Panc1 (cell line): ENCODE data around the gene CNPY2. TPM values are rescaled to one million over a fixed set of nuclear protein-coding genes. Genes with fewer than 3 reads are reported as not detected.

Experiments
- ATAC-seq: fragments of 200-7000 bp; cut with Tn5 transposase; 2 replicates; pipeline ENCODE4 v1.9.1; 2020; ENCODE audit warnings: mild to moderate bottlenecking, moderate library complexity
- BruUV-seq: library from RNA; stranded (reverse); fragments of 400-500 nt; replicated peaks from 2 replicates; lab custom pipeline; 2021; lab: Mats Ljungman, UMichigan
- CTCF ChIA-PET: fragments of 300-600 bp; sonication (Branson Sonifier 250); formaldehyde crosslinking; loops from one replicate; lab custom pipeline; 2022; ENCODE audit warnings: antibody characterized with exemption; lab: Charles Lee
- POLR2A ChIA-PET: fragments of 300-600 bp; sonication (Branson Sonifier 250); formaldehyde crosslinking; loops from one replicate; lab custom pipeline; 2022; ENCODE audit warnings: antibody characterized with exemption; lab: Charles Lee
- DNase-seq: peaks from one replicate; pipeline ENCODE4 v3.0.0-alpha.2; 2010; ENCODE audit warnings: low read depth, low spot score
- H3K27ac ChIP-seq: 2 replicates; pipeline ENCODE4 v1.5.1; 2011; ENCODE audit warnings: mild to moderate bottlenecking, low read length, inconsistent platforms
- H3K27me3 ChIP-seq: fragments of 200-500 bp; sonication (Bioruptor generic); 2 replicates; pipeline ENCODE4 v1.6.0; 2014; ENCODE audit warnings: low read length, inconsistent platforms; ENCODE audit not compliant: control insufficient read depth, insufficient read depth
- H3K36me3 ChIP-seq: fragments of 200-500 bp; sonication (Bioruptor generic); 2 replicates; pipeline ENCODE4 v1.5.1; 2014; ENCODE audit warnings: inconsistent platforms, mild to moderate bottlenecking, low read length, moderate library complexity; ENCODE audit not compliant: control insufficient read depth, insufficient read depth
- H3K4me1 ChIP-seq: 2 replicates; pipeline ENCODE4 v1.5.1; 2011; ENCODE audit warnings: inconsistent platforms, mild to moderate bottlenecking, low read length, moderate library complexity; ENCODE audit not compliant: control insufficient read depth, insufficient read depth
- H3K4me3 ChIP-seq, 2 experiments: 2 replicates each; pipeline ENCODE4 v1.5.1; 2011 to 2012; ENCODE audit warnings: low read depth in 2 of 2, low read length in 2 of 2, mild to moderate bottlenecking in 2 of 2, inconsistent platforms in 1 of 2, moderate library complexity in 1 of 2
- H3K9me3 ChIP-seq: fragments of 200-500 bp; sonication (Bioruptor generic); 2 replicates; pipeline ENCODE4 v1.5.1; 2014; ENCODE audit warnings: low read depth, mild to moderate bottlenecking, inconsistent platforms, low read length, moderate library complexity; ENCODE audit not compliant: control insufficient read depth, insufficient read depth
- POLR2AphosphoS5 ChIP-seq: IDR thresholded peaks from 2 replicates; pipeline ENCODE4 v1.6.1; 2012; ENCODE audit warnings: mild to moderate bottlenecking, low read depth, low read length, moderate library complexity
- SIN3A ChIP-seq: IDR thresholded peaks from 2 replicates; pipeline ENCODE4 v1.6.1; 2012; ENCODE audit warnings: low read depth, mild to moderate bottlenecking, low read length, moderate library complexity, borderline replicate concordance; ENCODE audit not compliant: insufficient read depth
- TCF7L2 ChIP-seq: IDR thresholded peaks from 2 replicates; pipeline ENCODE4 v1.6.1; 2011; ENCODE audit warnings: mild to moderate bottlenecking, low read depth, low read length, inconsistent platforms
- in situ Hi-C: cut with HindIII; loops from 2 replicates; pipeline ENCODE4 v1.10.0; 2016; ENCODE audit warnings: low sequenced_read_pairs, low pct_unique_long_range_greater_than_20kb
- intact Hi-C: fragments of 100-400 bp; cut with micrococcal nuclease; formaldehyde crosslinking; loops from one replicate; pipeline ENCODE4 v1.10.0; 2022; ENCODE audit not compliant: unreplicated experiment
- total RNA-seq: library from RNA; stranded (reverse); gene quantifications from one replicate; pipeline ENCODE4 v1.2.1, GENCODE V29; 2021; ENCODE audit not compliant: unreplicated experiment
- TF ChIP-seq, protein P1 (sequence below): fragments of 450-650 bp; IDR thresholded peaks from 2 replicates; pipeline ENCODE4 v1.5.1; 2017; ENCODE audit warnings: mild to moderate bottlenecking
- TF ChIP-seq, protein P2 (sequence below), 2 experiments: IDR thresholded peaks; 2 replicates each; pipeline ENCODE4 v1.6.1; 2011 to 2012; ENCODE audit warnings: low read depth in 2 of 2, control low read depth in 1 of 2, low read length in 1 of 2, mild to moderate bottlenecking in 1 of 2, moderate library complexity in 1 of 2; ENCODE audit not compliant: insufficient read depth in 1 of 2

Gene CNPY2
- total RNA-seq, 1 experiment from 2014 or later: 115 TPM

DNA sequence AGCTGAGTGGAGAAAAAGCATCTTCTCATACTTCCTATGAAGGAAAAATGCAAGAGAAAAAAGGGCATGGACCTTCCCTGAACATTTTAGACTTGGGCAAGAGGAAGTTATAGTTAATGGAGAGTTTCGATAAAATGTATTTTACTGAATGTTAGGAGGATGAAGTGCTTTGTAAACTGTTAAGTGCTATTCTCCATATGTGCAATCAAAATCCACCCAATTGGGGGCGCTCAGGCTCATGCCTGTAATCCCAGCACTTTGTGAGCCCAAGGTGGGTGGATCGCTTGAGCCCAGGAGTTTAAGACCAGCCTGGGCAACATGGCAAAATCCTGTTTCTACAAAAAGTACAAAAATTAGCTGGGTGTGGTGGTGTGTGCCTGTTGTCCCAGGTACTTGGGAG is 1.9 kb upstream of the CNPY2 start:
- Histone ChIP-seq H3K4me1 (peaks cover 4% of the 10 kb centered on the region), H3K27ac (no peak overlapping the region), H3K27me3 (no peaks in the 10 kb centered on the region), H3K9me3 (no peaks in the 10 kb centered on the region), H3K4me3 (no peak overlapping the region), H3K36me3 (peaks cover 4% of the 10 kb centered on the region; the same call in 1 of the 2 replicates)
- ATAC-seq (no peak), DNase-seq (no peak)
- intact Hi-C loops: loop anchor here (5.0 kb wide), 1 partner anchor 150 kb away; the partner anchor contains the start of gene SPRYD4
- no TSS peak for BruUV-seq
- POLR2A ChIA-PET: no interaction called here
- TF ChIP-seq TCF7L2: no peak
- in situ Hi-C loops: no loop called here
- CTCF ChIA-PET: no interaction called here

DNA sequence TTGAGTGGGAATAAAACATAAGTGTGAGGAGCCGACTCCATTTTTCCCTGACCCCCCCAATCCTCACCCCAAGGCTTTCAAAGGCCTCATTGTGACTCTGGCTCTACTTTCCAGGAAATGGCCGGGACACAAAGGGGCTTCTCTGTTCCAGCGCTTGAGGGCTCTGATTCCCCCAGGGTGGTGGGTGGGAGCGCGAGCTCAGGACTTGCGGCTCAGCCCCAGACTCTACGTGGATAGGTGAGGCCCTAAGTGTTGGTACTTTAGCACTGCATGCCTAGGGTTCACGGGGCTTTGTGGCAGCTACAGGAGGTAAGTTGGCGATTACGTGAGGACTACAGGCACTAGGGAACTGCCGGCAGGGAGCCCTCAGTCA is 553 bp downstream of the CNPY2 start:
- ChIA-PET POLR2A (interaction anchor here (0.6 to 1.1 kb wide), 2 partner anchors 28 to 48 kb away, joined by 4 read pairs; partner anchors contain the start of gene APOF), CTCF (interaction anchor here (1.1 to 1.3 kb wide), 2 partner anchors 148 to 149 kb away, joined by 4 to 5 read pairs; no protein-coding TSS in a partner anchor)
- H3K4me1 ChIP-seq: peaks cover 4% of the 10 kb centered on the region
- in situ Hi-C loops: no loop called here
- ATAC-seq: peak; percentile 1; the same call in 1 of the 2 replicates
- intact Hi-C loops: loop anchor here (5.0 kb wide), 1 partner anchor 152 kb away; the partner anchor contains the start of gene SPRYD4
- H3K27ac ChIP-seq: peak overlapping the region; percentile 97
- H3K4me3 ChIP-seq: peak overlapping the region; percentile 85 to 97
- peaks cover 9% of the 10 kb centered on the region; the same call in 1 of the 2 replicates for H3K36me3 ChIP-seq
- H3K9me3 ChIP-seq: no peaks in the 10 kb centered on the region
- no TSS peak for BruUV-seq
- TF ChIP-seq, protein P1, sequence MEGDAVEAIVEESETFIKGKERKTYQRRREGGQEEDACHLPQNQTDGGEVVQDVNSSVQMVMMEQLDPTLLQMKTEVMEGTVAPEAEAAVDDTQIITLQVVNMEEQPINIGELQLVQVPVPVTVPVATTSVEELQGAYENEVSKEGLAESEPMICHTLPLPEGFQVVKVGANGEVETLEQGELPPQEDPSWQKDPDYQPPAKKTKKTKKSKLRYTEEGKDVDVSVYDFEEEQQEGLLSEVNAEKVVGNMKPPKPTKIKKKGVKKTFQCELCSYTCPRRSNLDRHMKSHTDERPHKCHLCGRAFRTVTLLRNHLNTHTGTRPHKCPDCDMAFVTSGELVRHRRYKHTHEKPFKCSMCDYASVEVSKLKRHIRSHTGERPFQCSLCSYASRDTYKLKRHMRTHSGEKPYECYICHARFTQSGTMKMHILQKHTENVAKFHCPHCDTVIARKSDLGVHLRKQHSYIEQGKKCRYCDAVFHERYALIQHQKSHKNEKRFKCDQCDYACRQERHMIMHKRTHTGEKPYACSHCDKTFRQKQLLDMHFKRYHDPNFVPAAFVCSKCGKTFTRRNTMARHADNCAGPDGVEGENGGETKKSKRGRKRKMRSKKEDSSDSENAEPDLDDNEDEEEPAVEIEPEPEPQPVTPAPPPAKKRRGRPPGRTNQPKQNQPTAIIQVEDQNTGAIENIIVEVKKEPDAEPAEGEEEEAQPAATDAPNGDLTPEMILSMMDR: no peak
- TF ChIP-seq SIN3A (no peak), TCF7L2 (no peak), POLR2AphosphoS5 (no peak)
- TF ChIP-seq, protein P2, sequence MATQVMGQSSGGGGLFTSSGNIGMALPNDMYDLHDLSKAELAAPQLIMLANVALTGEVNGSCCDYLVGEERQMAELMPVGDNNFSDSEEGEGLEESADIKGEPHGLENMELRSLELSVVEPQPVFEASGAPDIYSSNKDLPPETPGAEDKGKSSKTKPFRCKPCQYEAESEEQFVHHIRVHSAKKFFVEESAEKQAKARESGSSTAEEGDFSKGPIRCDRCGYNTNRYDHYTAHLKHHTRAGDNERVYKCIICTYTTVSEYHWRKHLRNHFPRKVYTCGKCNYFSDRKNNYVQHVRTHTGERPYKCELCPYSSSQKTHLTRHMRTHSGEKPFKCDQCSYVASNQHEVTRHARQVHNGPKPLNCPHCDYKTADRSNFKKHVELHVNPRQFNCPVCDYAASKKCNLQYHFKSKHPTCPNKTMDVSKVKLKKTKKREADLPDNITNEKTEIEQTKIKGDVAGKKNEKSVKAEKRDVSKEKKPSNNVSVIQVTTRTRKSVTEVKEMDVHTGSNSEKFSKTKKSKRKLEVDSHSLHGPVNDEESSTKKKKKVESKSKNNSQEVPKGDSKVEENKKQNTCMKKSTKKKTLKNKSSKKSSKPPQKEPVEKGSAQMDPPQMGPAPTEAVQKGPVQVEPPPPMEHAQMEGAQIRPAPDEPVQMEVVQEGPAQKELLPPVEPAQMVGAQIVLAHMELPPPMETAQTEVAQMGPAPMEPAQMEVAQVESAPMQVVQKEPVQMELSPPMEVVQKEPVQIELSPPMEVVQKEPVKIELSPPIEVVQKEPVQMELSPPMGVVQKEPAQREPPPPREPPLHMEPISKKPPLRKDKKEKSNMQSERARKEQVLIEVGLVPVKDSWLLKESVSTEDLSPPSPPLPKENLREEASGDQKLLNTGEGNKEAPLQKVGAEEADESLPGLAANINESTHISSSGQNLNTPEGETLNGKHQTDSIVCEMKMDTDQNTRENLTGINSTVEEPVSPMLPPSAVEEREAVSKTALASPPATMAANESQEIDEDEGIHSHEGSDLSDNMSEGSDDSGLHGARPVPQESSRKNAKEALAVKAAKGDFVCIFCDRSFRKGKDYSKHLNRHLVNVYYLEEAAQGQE (IDR thresholded peaks at IDR 0.05; ENCODE audit: insufficient read depth in 1 of 2, low read depth in 2 of 2, low read length in 1 of 2): no peak
- H3K27me3 ChIP-seq: no peaks in the 10 kb centered on the region
- DNase-seq: no peak

DNA sequence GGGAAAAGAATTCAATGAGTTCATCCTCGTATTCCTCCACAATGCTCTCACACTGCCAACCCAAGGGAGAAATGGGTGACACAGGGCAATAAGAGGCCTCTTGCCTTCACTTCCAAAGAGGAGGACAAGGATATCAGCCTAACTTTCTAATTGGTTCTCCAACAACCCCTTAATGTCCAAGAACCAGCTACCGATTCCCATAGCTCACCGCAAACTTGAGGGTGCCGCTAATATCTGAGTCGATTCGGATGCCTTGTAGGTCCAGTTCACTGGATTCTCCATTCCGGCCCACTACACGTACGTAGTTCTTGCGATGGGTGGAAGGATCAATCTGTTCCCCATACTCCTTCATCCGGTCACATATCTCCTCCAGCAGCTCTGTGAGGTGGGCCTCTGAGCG is 4.8 kb downstream of the CNPY2 start:
- Histone ChIP-seq H3K27me3 (no peaks in the 10 kb centered on the region), H3K4me1 (peaks cover 4% of the 10 kb centered on the region), H3K4me3 (no peak overlapping the region), H3K27ac (no peak overlapping the region), H3K36me3 (peaks cover 9% of the 10 kb centered on the region; the same call in 1 of the 2 replicates), H3K9me3 (no peaks in the 10 kb centered on the region)
- ChIA-PET CTCF (no interaction called here), POLR2A (interaction anchor here (0.6 kb wide), 1 partner anchor 125 kb away, joined by 13 read pairs; no protein-coding TSS in a partner anchor)
- ATAC-seq (no peak), DNase-seq (no peak)
- TSS peak; percentile 46 for BruUV-seq
- TF ChIP-seq POLR2AphosphoS5 (no peak), TCF7L2 (no peak), SIN3A (no peak)
- TF ChIP-seq, protein P2 (IDR thresholded peaks at IDR 0.05; ENCODE audit: insufficient read depth in 1 of 2, low read depth in 2 of 2, low read length in 1 of 2): no peak
- TF ChIP-seq, protein P1: no peak
- in situ Hi-C loops: no loop called here
- intact Hi-C loops: no loop called here
